Effector memory CD8-positive, alpha-beta T cell (primary cell): ENCODE results near the gene CLMN.

Experiments used
- ATAC-seq: fragments of 150-1000 bp; cut with Tn5 transposase; replicated peaks from 2 replicates; pipeline ENCODE4 v1.10.0; 2021; ENCODE audit warnings: mild to moderate bottlenecking, moderate library complexity
- DNase-seq, 3 experiments: peaks; one replicate each; pipeline ENCODE4 v3.0.0; 2021
- H3K27ac Mint-ChIP-seq, 2 donors: one replicate each; pipeline ENCODE4 v1.8.0; 2022; ENCODE audit warnings: mild to moderate bottlenecking in 2 of 2, mixed read lengths in 2 of 2, moderate library complexity in 2 of 2
- H3K27me3 Mint-ChIP-seq, 2 donors: one replicate each; pipeline ENCODE4 v1.8.0; 2022; ENCODE audit warnings: mixed read lengths in 2 of 2
- H3K36me3 Mint-ChIP-seq: one replicate; pipeline ENCODE4 v1.8.0; 2022; ENCODE audit warnings: mild to moderate bottlenecking, moderate library complexity, mixed read lengths; ENCODE audit not compliant: insufficient read depth
- H3K4me1 Mint-ChIP-seq, 2 donors: one replicate each; pipeline ENCODE4 v1.8.0; 2022; ENCODE audit warnings: low read depth in 2 of 2, mixed read lengths in 2 of 2
- H3K4me3 Mint-ChIP-seq, 2 donors: one replicate each; pipeline ENCODE4 v1.8.0; 2022; ENCODE audit warnings: mild to moderate bottlenecking in 2 of 2, mixed read lengths in 2 of 2, moderate library complexity in 2 of 2
- H3K9me3 Mint-ChIP-seq, 2 donors: one replicate each; pipeline ENCODE4 v1.8.0; 2022; ENCODE audit warnings: mixed read lengths in 2 of 2

CLMN gene

GRCh38 chr14:95274874-95275273 lies 44.8 kb downstream of the CLMN start:
- no peak overlapping the region for H3K4me3 Mint-ChIP-seq

GRCh38 chr14:95274279-95274678 lies 45.4 kb downstream of the CLMN start:
- H3K36me3 Mint-ChIP-seq, result no peaks in the 10 kb centered on the region

More at GRCh38 chr14:95274874-95275273, 44.8 kb downstream of the CLMN start:
- H3K27ac Mint-ChIP-seq, result no peak overlapping the region
- no peak for ATAC-seq
- H3K27me3 Mint-ChIP-seq, result peaks cover 30 to 67% of the 10 kb centered on the region in 2 donors
- DNase-seq, result no peak
- H3K4me1 Mint-ChIP-seq, result no peaks in the 10 kb centered on the region
- H3K9me3 Mint-ChIP-seq, result no peaks in the 10 kb centered on the region
- no peaks in the 10 kb centered on the region for H3K36me3 Mint-ChIP-seq

GRCh38 chr14:95273001-95273978 lies 46.4 kb downstream of the CLMN start:
- H3K27ac Mint-ChIP-seq, result no peak overlapping the region
- no peak overlapping the region for H3K4me3 Mint-ChIP-seq
- peaks cover 30 to 69% of the 10 kb centered on the region in 2 donors for H3K27me3 Mint-ChIP-seq
- DNase-seq (no peak), ATAC-seq (no peak)
- H3K4me1 Mint-ChIP-seq, result no peaks in the 10 kb centered on the region
- no peaks in the 10 kb centered on the region for H3K9me3 Mint-ChIP-seq
- H3K36me3 Mint-ChIP-seq, result no peaks in the 10 kb centered on the region

More at GRCh38 chr14:95274279-95274678, 45.4 kb downstream of the CLMN start:
- DNase-seq (no peak), ATAC-seq (no peak)
- H3K4me3 Mint-ChIP-seq, result no peak overlapping the region
- peaks cover 30 to 69% of the 10 kb centered on the region in 2 donors for H3K27me3 Mint-ChIP-seq
- H3K9me3 Mint-ChIP-seq, result no peaks in the 10 kb centered on the region
- H3K27ac Mint-ChIP-seq, result no peak overlapping the region
- no peaks in the 10 kb centered on the region for H3K4me1 Mint-ChIP-seq

GRCh38 chr14:95272057-95272456 lies 47.7 kb downstream of the CLMN start:
- peaks cover 30 to 67% of the 10 kb centered on the region in 2 donors for H3K27me3 Mint-ChIP-seq
- no peaks in the 10 kb centered on the region for H3K36me3 Mint-ChIP-seq
- no peak overlapping the region for H3K27ac Mint-ChIP-seq
- no peak overlapping the region for H3K4me3 Mint-ChIP-seq
- DNase-seq (no peak), ATAC-seq (no peak)
- peaks cover under 1 to 4% of the 10 kb centered on the region in 2 donors for H3K4me1 Mint-ChIP-seq
- no peaks in the 10 kb centered on the region for H3K9me3 Mint-ChIP-seq

GRCh38 chr14:95270203-95270602 lies 49.5 kb downstream of the CLMN start:
- Mint-ChIP-seq H3K27me3 (peaks cover 17 to 55% of the 10 kb centered on the region in 2 donors), H3K4me1 (peaks cover 8 to 10% of the 10 kb centered on the region in 2 donors), H3K36me3 (no peaks in the 10 kb centered on the region), H3K27ac (no peak overlapping the region), H3K4me3 (no peak overlapping the region), H3K9me3 (no peaks in the 10 kb centered on the region)
- DNase-seq (no peak), ATAC-seq (no peak)

GRCh38 chr14:95269493-95269892 lies 50.2 kb downstream of the CLMN start:
- no peak overlapping the region for H3K4me3 Mint-ChIP-seq
- H3K27me3 Mint-ChIP-seq, result peaks cover 17 to 51% of the 10 kb centered on the region in 2 donors
- DNase-seq, result no peak

GRCh38 chr14:95268350-95268749 lies 51.4 kb downstream of the CLMN start:
- Mint-ChIP-seq H3K27me3 (peaks cover 9 to 40% of the 10 kb centered on the region in 2 donors), H3K36me3 (no peaks in the 10 kb centered on the region), H3K4me3 (no peak overlapping the region), H3K4me1 (peaks cover 10% of the 10 kb centered on the region in 2 donors), H3K27ac (no peak overlapping the region), H3K9me3 (no peaks in the 10 kb centered on the region)
- DNase-seq (no peak), ATAC-seq (no peak)

More at GRCh38 chr14:95269493-95269892, 50.2 kb downstream of the CLMN start:
- Mint-ChIP-seq H3K4me1 (peaks cover 10% of the 10 kb centered on the region in 2 donors), H3K9me3 (no peaks in the 10 kb centered on the region), H3K27ac (no peak overlapping the region), H3K36me3 (no peaks in the 10 kb centered on the region)
- ATAC-seq, result no peak

GRCh38 chr14:95267306-95267705 lies 52.4 kb downstream of the CLMN start:
- peaks cover 9 to 32% of the 10 kb centered on the region in 2 donors for H3K27me3 Mint-ChIP-seq
- no peak overlapping the region for H3K4me3 Mint-ChIP-seq
- no peak overlapping the region for H3K27ac Mint-ChIP-seq
- H3K4me1 Mint-ChIP-seq, result peaks cover 10% of the 10 kb centered on the region in 2 donors
- ATAC-seq (no peak), DNase-seq (no peak)
- H3K9me3 Mint-ChIP-seq, result no peaks in the 10 kb centered on the region
- no peaks in the 10 kb centered on the region for H3K36me3 Mint-ChIP-seq

GRCh38 chr14:95265106-95266094 lies 54.3 kb downstream of the CLMN start:
- no peak for DNase-seq
- ATAC-seq, result peak; percentile 41
- Mint-ChIP-seq H3K4me1 (peaks cover 10% of the 10 kb centered on the region in 2 donors), H3K4me3 (no peak overlapping the region), H3K27me3 (peaks cover 0 to 18% of the 10 kb centered on the region in 2 donors), H3K27ac (no peak overlapping the region), H3K36me3 (no peaks in the 10 kb centered on the region), H3K9me3 (no peaks in the 10 kb centered on the region)

- H3K9me3 Mint-ChIP-seq, result no peaks in the 10 kb centered on the region
- peaks cover 0 to 10% of the 10 kb centered on the region in 2 donors for H3K27me3 Mint-ChIP-seq
- no peak overlapping the region for H3K27ac Mint-ChIP-seq
- H3K4me1 Mint-ChIP-seq, result peaks cover 10% of the 10 kb centered on the region in 2 donors
- H3K4me3 Mint-ChIP-seq, result no peak overlapping the region
- ATAC-seq (no peak), DNase-seq (no peak)
- H3K36me3 Mint-ChIP-seq, result no peaks in the 10 kb centered on the region
Measured at GRCh38 chr14:95264271-95264973, 55.3 kb downstream of the CLMN start.

GRCh38 chr14:95263527-95264231 lies 56.0 kb downstream of the CLMN start:
- DNase-seq, result no peak
- Mint-ChIP-seq H3K9me3 (no peaks in the 10 kb centered on the region), H3K36me3 (no peaks in the 10 kb centered on the region), H3K27ac (no peak overlapping the region), H3K27me3 (peaks cover 0 to 10% of the 10 kb centered on the region in 2 donors), H3K4me1 (peaks cover 10% of the 10 kb centered on the region in 2 donors), H3K4me3 (no peak overlapping the region)
- no peak for ATAC-seq

GRCh38 chr14:95262511-95262891 lies 57.2 kb downstream of the CLMN start:
- Mint-ChIP-seq H3K9me3 (no peaks in the 10 kb centered on the region), H3K36me3 (no peaks in the 10 kb centered on the region), H3K27ac (no peak overlapping the region), H3K27me3 (peaks cover 0 to 10% of the 10 kb centered on the region in 2 donors), H3K4me1 (peaks cover 10% of the 10 kb centered on the region in 2 donors), H3K4me3 (no peak overlapping the region)
- DNase-seq (no peak), ATAC-seq (no peak)
